Ishikawa (cell line): Measurements from ENCODE around the gene PTPDC1.

Experiments used
- CEBPB ChIP-seq: IDR thresholded peaks from 2 replicates; pipeline ENCODE4 v1.6.1; 2012
- CREB1 ChIP-seq: IDR thresholded peaks from 2 replicates; pipeline ENCODE4 v1.6.1; 2012; ENCODE audit warnings: low read depth
- EGR1 ChIP-seq: IDR thresholded peaks from 2 replicates; pipeline ENCODE4 v1.6.1; 2012
- EP300 ChIP-seq: IDR thresholded peaks from 2 replicates; pipeline ENCODE4 v1.6.1; 2012; ENCODE audit warnings: borderline replicate concordance
- FOXM1 ChIP-seq: IDR thresholded peaks from 2 replicates; pipeline ENCODE4 v1.6.1; 2012; ENCODE audit warnings: low read depth, borderline replicate concordance
- MAX ChIP-seq: IDR thresholded peaks from 2 replicates; pipeline ENCODE4 v1.6.1; 2012
- NFIC ChIP-seq: IDR thresholded peaks from 2 replicates; pipeline ENCODE4 v1.6.1; 2012
- RAD21 ChIP-seq: IDR thresholded peaks from 2 replicates; pipeline ENCODE4 v1.6.1; 2012; ENCODE audit warnings: low read depth
- TAF1 ChIP-seq: IDR thresholded peaks from 2 replicates; pipeline ENCODE4 v1.6.1; 2012; ENCODE audit warnings: low read depth, mild to moderate bottlenecking
- TCF12 ChIP-seq: IDR thresholded peaks from 2 replicates; pipeline ENCODE4 v1.6.1; 2012; ENCODE audit warnings: low read depth
- TEAD4 ChIP-seq: IDR thresholded peaks from 2 replicates; pipeline ENCODE4 v1.6.1; 2012
- YY1 ChIP-seq: IDR thresholded peaks from 2 replicates; pipeline ENCODE4 v1.6.1; 2012; ENCODE audit warnings: low read depth
- ZBTB7A ChIP-seq: IDR thresholded peaks from 2 replicates; pipeline ENCODE4 v1.6.1; 2012; ENCODE audit warnings: low read depth
- TF ChIP-seq, protein P1 (sequence below): IDR thresholded peaks from 2 replicates; pipeline ENCODE4 v1.6.1; 2012; ENCODE audit warnings: low read depth, mild to moderate bottlenecking
- TF ChIP-seq, protein P2 (sequence below): IDR thresholded peaks from 2 replicates; pipeline ENCODE4 v1.6.1; 2012

The PTPDC1 gene

DNA sequence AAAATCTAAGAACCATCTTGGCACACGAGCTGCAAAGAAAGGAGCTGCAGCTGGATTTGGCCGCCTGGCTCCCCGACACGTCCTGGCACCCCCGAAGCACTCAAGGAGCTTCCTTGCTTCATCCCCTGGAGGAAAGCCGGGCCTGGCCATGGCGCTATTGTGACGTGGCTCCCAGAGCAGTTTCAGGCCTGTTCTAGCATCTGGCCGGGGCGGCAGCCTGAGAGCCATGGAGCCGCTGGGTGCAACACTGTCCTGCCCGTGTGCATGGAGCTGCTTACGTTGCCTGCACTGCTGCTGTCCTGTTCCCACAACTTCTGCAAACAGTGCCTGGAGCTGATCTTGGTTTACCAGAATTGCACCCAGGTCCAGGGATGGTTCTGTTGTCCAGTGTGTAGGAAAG is 63.5 kb downstream of the PTPDC1 start:
- TF ChIP-seq TCF12 = no peak
- no peak for TF ChIP-seq EGR1
- no peak for TF ChIP-seq RAD21
- no peak for TF ChIP-seq YY1
- no peak for TF ChIP-seq NFIC
- TF ChIP-seq TEAD4 = no peak
- TF ChIP-seq, protein P1, sequence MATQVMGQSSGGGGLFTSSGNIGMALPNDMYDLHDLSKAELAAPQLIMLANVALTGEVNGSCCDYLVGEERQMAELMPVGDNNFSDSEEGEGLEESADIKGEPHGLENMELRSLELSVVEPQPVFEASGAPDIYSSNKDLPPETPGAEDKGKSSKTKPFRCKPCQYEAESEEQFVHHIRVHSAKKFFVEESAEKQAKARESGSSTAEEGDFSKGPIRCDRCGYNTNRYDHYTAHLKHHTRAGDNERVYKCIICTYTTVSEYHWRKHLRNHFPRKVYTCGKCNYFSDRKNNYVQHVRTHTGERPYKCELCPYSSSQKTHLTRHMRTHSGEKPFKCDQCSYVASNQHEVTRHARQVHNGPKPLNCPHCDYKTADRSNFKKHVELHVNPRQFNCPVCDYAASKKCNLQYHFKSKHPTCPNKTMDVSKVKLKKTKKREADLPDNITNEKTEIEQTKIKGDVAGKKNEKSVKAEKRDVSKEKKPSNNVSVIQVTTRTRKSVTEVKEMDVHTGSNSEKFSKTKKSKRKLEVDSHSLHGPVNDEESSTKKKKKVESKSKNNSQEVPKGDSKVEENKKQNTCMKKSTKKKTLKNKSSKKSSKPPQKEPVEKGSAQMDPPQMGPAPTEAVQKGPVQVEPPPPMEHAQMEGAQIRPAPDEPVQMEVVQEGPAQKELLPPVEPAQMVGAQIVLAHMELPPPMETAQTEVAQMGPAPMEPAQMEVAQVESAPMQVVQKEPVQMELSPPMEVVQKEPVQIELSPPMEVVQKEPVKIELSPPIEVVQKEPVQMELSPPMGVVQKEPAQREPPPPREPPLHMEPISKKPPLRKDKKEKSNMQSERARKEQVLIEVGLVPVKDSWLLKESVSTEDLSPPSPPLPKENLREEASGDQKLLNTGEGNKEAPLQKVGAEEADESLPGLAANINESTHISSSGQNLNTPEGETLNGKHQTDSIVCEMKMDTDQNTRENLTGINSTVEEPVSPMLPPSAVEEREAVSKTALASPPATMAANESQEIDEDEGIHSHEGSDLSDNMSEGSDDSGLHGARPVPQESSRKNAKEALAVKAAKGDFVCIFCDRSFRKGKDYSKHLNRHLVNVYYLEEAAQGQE = no peak
- no peak for TF ChIP-seq TAF1
- TF ChIP-seq FOXM1 = no peak
- TF ChIP-seq CEBPB = no peak
- TF ChIP-seq MAX = no peak

- TF ChIP-seq ZBTB7A (no peak), YY1 (no peak), CREB1 (no peak), EGR1 (no peak), TCF12 (no peak), CEBPB (no peak), FOXM1 (no peak), MAX (no peak), RAD21 (no peak), TEAD4 (no peak), NFIC (no peak), EP300 (no peak), TAF1 (no peak)
- TF ChIP-seq, protein P2, sequence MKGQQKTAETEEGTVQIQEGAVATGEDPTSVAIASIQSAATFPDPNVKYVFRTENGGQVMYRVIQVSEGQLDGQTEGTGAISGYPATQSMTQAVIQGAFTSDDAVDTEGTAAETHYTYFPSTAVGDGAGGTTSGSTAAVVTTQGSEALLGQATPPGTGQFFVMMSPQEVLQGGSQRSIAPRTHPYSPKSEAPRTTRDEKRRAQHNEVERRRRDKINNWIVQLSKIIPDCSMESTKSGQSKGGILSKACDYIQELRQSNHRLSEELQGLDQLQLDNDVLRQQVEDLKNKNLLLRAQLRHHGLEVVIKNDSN = no peak
- TF ChIP-seq, protein P1 = no peak
Measured at GRCh38 chr9:94148419-94148818, 64.2 kb downstream of the PTPDC1 start.

DNA sequence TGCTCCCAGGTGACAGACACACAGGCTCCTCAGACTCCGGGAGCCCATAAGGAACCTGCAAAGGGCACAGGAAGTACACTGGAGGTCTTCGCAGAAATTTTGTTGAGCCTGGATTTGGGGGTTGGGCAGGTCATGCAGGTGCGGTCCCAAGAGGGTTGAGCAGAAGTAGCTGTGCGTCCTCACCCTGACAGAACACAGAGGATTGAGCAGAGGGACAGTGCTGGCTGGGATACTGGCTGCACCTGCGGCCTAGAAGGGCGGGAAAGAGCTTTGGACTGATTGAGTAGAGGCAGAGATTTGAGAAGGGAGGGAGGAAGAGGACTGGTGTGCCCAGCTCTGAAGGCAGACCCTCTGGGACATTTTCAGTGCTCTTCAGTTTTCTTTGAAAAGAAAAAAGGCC is 65.4 kb downstream of the PTPDC1 start:
- TF ChIP-seq ZBTB7A (no peak), FOXM1 (no peak), TAF1 (no peak), MAX (no peak), RAD21 (no peak), EP300 (no peak), TCF12 (no peak), YY1 (no peak), EGR1 (no peak), TEAD4 (no peak), NFIC (no peak), CEBPB (no peak), CREB1 (no peak)
- TF ChIP-seq, protein P2 = no peak
- TF ChIP-seq, protein P1 = no peak

GRCh38 chr9:94150279-94150828 is 66.1 kb downstream of the PTPDC1 start:
- TF ChIP-seq EP300 (no peak), TEAD4 (no peak), CREB1 (no peak), ZBTB7A (no peak), NFIC (no peak), TAF1 (no peak), YY1 (no peak), MAX (no peak), TCF12 (no peak), FOXM1 (no peak), RAD21 (no peak), CEBPB (no peak), EGR1 (no peak)
- TF ChIP-seq, protein P2 = no peak
- TF ChIP-seq, protein P1 = no peak
